ENCODE data around the gene MYL10. TPM values are rescaled to one million over a fixed set of nuclear protein-coding genes. Genes with fewer than 3 reads are reported as not detected.

The MYL10 gene
- total RNA-seq, 1 experiment from 2014 or later: not detected

GRCh38 chr7:101580596-101580995 is 48.5 kb downstream of the MYL10 start:
- ChIA-PET POLR2A (no interaction called here), CTCF (no interaction called here)
- DNase-seq: no peak
- Histone ChIP-seq H3K4me3 (ENCODE audit: low read depth, low read length) (no peak overlapping the region), H3K4me1 (peaks cover 25% of the 10 kb centered on the region), H3K36me3 (ENCODE audit: control insufficient read depth, insufficient read depth, low read length) (no peaks in the 10 kb centered on the region), H3K27me3 (replicated peaks; ENCODE audit: control insufficient read depth, insufficient read depth, low read length) (no peaks in the 10 kb centered on the region), H3K9me3 (peaks cover 24% of the 10 kb centered on the region; the same call in 1 of the 2 replicates)
- intact Hi-C loops (cut with micrococcal nuclease; ENCODE audit: unreplicated experiment): no loop called here
- peaks cover 19% of the 10 kb centered on the region for H3K36me3 Mint-ChIP-seq (ENCODE audit: insufficient read depth, unreplicated experiment)
- TF ChIP-seq CTCF (IDR thresholded peaks at IDR 0.05; ENCODE audit: insufficient read depth in 1 of 2, low read depth in 1 of 2, low read length in 1 of 2, severe bottlenecking in 1 of 2, unreplicated experiment in 1 of 2): no peak
- H3K4me1 Mint-ChIP-seq (ENCODE audit: low read depth, unreplicated experiment): peaks cover 32% of the 10 kb centered on the region
- H3K27ac Mint-ChIP-seq (ENCODE audit: unreplicated experiment): no peak overlapping the region
- no TSS peak for BruUV-seq (replicated peaks)
- no peaks in the 10 kb centered on the region for H3K27me3 Mint-ChIP-seq (ENCODE audit: insufficient read depth, unreplicated experiment)
- H3K9me3 Mint-ChIP-seq (ENCODE audit: unreplicated experiment): peaks cover 29% of the 10 kb centered on the region
- no peak overlapping the region for H3K4me3 Mint-ChIP-seq (ENCODE audit: unreplicated experiment)

- H3K4me1 ChIP-seq: peaks cover 16% of the 10 kb centered on the region
- Mint-ChIP-seq H3K27ac (ENCODE audit: unreplicated experiment) (peak overlapping the region; percentile 78), H3K27me3 (ENCODE audit: insufficient read depth, unreplicated experiment) (no peaks in the 10 kb centered on the region), H3K4me3 (ENCODE audit: unreplicated experiment) (no peak overlapping the region), H3K36me3 (ENCODE audit: insufficient read depth, unreplicated experiment) (peaks cover 10% of the 10 kb centered on the region), H3K4me1 (ENCODE audit: low read depth, unreplicated experiment) (peaks cover 37% of the 10 kb centered on the region), H3K9me3 (ENCODE audit: unreplicated experiment) (peaks cover 33% of the 10 kb centered on the region)
- H3K36me3 ChIP-seq (ENCODE audit: control insufficient read depth, insufficient read depth, low read length): no peaks in the 10 kb centered on the region
- no peak overlapping the region for H3K4me3 ChIP-seq (ENCODE audit: low read depth, low read length)
- DNase-seq: no peak
- H3K9me3 ChIP-seq: peaks cover 16% of the 10 kb centered on the region; the same call in 1 of the 2 replicates
- BruUV-seq (replicated peaks): no TSS peak
- no peaks in the 10 kb centered on the region for H3K27me3 ChIP-seq (replicated peaks; ENCODE audit: control insufficient read depth, insufficient read depth, low read length)
- no peak for TF ChIP-seq CTCF (IDR thresholded peaks at IDR 0.05; ENCODE audit: insufficient read depth in 1 of 2, low read depth in 1 of 2, low read length in 1 of 2, severe bottlenecking in 1 of 2, unreplicated experiment in 1 of 2)
- CTCF ChIA-PET: interaction anchor here (0.6 kb wide), 1 partner anchor 124 kb away, joined by 3 read pairs; no protein-coding TSS in a partner anchor
- intact Hi-C loops (cut with micrococcal nuclease; ENCODE audit: unreplicated experiment): no loop called here
- POLR2A ChIA-PET: no interaction called here
Observed at GRCh38 chr7:101578552-101578951, 50.5 kb downstream of the MYL10 start.

GRCh38 chr7:101576998-101577397 is 52.1 kb downstream of the MYL10 start:
- intact Hi-C loops (cut with micrococcal nuclease; ENCODE audit: unreplicated experiment): no loop called here
- Mint-ChIP-seq H3K36me3 (ENCODE audit: insufficient read depth, unreplicated experiment) (no peaks in the 10 kb centered on the region), H3K27ac (ENCODE audit: unreplicated experiment) (no peak overlapping the region), H3K9me3 (ENCODE audit: unreplicated experiment) (peaks cover 33% of the 10 kb centered on the region), H3K27me3 (ENCODE audit: insufficient read depth, unreplicated experiment) (no peaks in the 10 kb centered on the region), H3K4me3 (ENCODE audit: unreplicated experiment) (no peak overlapping the region), H3K4me1 (ENCODE audit: low read depth, unreplicated experiment) (peaks cover 28% of the 10 kb centered on the region)
- ChIA-PET CTCF (interaction anchor here (0.7 kb wide), 1 partner anchor 26 kb away, joined by 3 read pairs; no protein-coding TSS in a partner anchor), POLR2A (no interaction called here)
- Histone ChIP-seq H3K9me3 (peaks cover 13% of the 10 kb centered on the region), H3K27me3 (replicated peaks; ENCODE audit: control insufficient read depth, insufficient read depth, low read length) (no peaks in the 10 kb centered on the region), H3K4me1 (peaks cover 13% of the 10 kb centered on the region), H3K4me3 (ENCODE audit: low read depth, low read length) (no peak overlapping the region), H3K36me3 (ENCODE audit: control insufficient read depth, insufficient read depth, low read length) (no peaks in the 10 kb centered on the region)
- TF ChIP-seq CTCF (IDR thresholded peaks at IDR 0.05; ENCODE audit: insufficient read depth in 1 of 2, low read depth in 1 of 2, low read length in 1 of 2, severe bottlenecking in 1 of 2, unreplicated experiment in 1 of 2): no peak
- BruUV-seq (replicated peaks): no TSS peak
- peak in 1 of 2 experiments; percentile 49 for DNase-seq

Data from Caco-2 (cell line).